Right cardiac atrium (tissue), 5 donors: ENCODE data around the gene PMPCA. TPM values are rescaled to one million over a fixed set of nuclear protein-coding genes. Genes with fewer than 3 reads are reported as not detected.

Experiments
- ATAC-seq, 2 donors: fragments of 200-7000 bp; cut with Tn5 transposase; one replicate each; pipeline versions ENCODE4 v1.8.0 to v1.9.1; 2020; ENCODE audit warnings: moderate library complexity in 2 of 2, mild to moderate bottlenecking in 1 of 2
- DNase-seq, 3 donors: peaks; one replicate each; pipeline ENCODE4 v3.0.0-alpha.2; 2020
- H3K27ac ChIP-seq: one replicate; pipeline ENCODE4 v1.5.1; 2013; ENCODE audit warnings: mild to moderate bottlenecking, low read length, control low read depth, moderate library complexity
- H3K27me3 ChIP-seq: one replicate; pipeline ENCODE4 v1.6.1; 2013; ENCODE audit not compliant: control insufficient read depth, insufficient read depth
- H3K4me1 ChIP-seq: one replicate; pipeline ENCODE4 v1.6.1; 2013; ENCODE audit warnings: low read length; ENCODE audit not compliant: control insufficient read depth, insufficient read depth
- H3K4me3 ChIP-seq: one replicate; pipeline ENCODE4 v1.5.1; 2013; ENCODE audit warnings: low read length, control low read depth
- H3K9me3 ChIP-seq: one replicate; pipeline ENCODE4 v1.6.1; 2013; ENCODE audit warnings: low read length; ENCODE audit not compliant: control insufficient read depth
- WGBS: extraction: QIAGEN DNeasy Blood & Tissue Kit; methylation state at CpG from one replicate; pipeline ENCODE4 v1.1.7; 2013; 5-methylcytosine and 5-hydroxymethylcytosine counted together
- intact Hi-C, 4 donors: fragments of 100-400 bp; cut with DNase I; formaldehyde crosslinking; loops; one replicate each; pipeline versions ENCODE4 v1.11.0 to v1.14.0; 2022 to 2023
- polyA plus RNA-seq: library from polyadenylated mRNA; stranded (reverse); fragments of 200-250 nt; gene quantifications from one replicate; pipeline ENCODE4 v1.2.3, GENCODE V29; 2013
- total RNA-seq, 4 donors: library from RNA; stranded (reverse); fragmentation: NEBNext Ultra II Directional; extraction: Animal tissue kit (Norgen Biotek cat#: 25700); gene quantifications; one replicate each; pipeline ENCODE4 v1.2.1, GENCODE V29; 2021
- donor health status: healthy with polysubstance abuse.
- donor health status: DM: no; HTN: yes; CAD: no.
- donor health status: DM: no; HTN: no; CAD: no.
- donor health status: DM: no; HTN: yes; CAD: no; lungs with severe emphysema.
- donor health status: DM: yes; HTN: yes; CAD: no.

PMPCA gene
- total and polyA plus RNA-seq, 5 donors: 50.8 to 63.4 (median 57.5) TPM

GRCh38 chr9:136385015-136385414 is 25.4 kb upstream of the PMPCA start:
- intact Hi-C loops: no loop called here
- no peak overlapping the region for H3K27ac ChIP-seq
- no peak overlapping the region for H3K4me3 ChIP-seq
- no peaks in the 10 kb centered on the region for H3K4me1 ChIP-seq
- H3K9me3 ChIP-seq: no peaks in the 10 kb centered on the region
- H3K27me3 ChIP-seq: no peaks in the 10 kb centered on the region
- ATAC-seq (no peak), DNase-seq (no peak)
- 90% methylated on average over 11 of the region's 11 CpGs for WGBS

GRCh38 chr9:136386018-136386417 is 24.4 kb upstream of the PMPCA start:
- 91% methylated on average over 13 of the region's 13 CpGs for WGBS
- Histone ChIP-seq H3K9me3 (no peaks in the 10 kb centered on the region), H3K27me3 (no peaks in the 10 kb centered on the region), H3K4me1 (no peaks in the 10 kb centered on the region), H3K27ac (no peak overlapping the region), H3K4me3 (no peak overlapping the region)
- ATAC-seq (no peak), DNase-seq (no peak)
- intact Hi-C loops: no loop called here

DNA sequence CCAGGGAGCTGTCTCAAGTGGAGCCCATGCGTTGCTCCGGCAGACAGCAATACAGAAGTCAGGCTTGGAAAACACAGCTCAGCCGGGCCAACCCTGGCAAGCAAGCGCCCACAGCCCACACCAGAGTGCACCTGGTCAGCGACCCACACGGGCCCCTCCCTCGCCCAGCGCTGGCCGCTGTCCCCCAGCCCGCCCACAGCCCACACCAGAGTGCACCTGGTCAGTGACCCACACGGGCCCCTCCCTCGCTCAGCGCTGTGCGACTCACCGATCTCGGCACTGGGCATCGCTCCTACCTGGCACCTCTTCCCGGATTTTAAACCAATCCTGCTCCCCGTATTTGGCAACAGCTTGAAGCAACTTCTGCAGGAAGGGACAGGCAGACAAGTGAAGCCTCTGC is 23.2 kb upstream of the PMPCA start:
- Histone ChIP-seq H3K4me1 (no peaks in the 10 kb centered on the region), H3K9me3 (no peaks in the 10 kb centered on the region), H3K27ac (no peak overlapping the region), H3K27me3 (no peaks in the 10 kb centered on the region), H3K4me3 (no peak overlapping the region)
- peak in 1 of 3 donors; percentile 37 for DNase-seq
- WGBS: 95% methylated on average over 19 of the region's 19 CpGs
- peak in 1 of 2 donors; percentile 21 for ATAC-seq
- intact Hi-C loops: no loop called here

- 85% methylated on average over 14 of the region's 14 CpGs for WGBS
Observed at GRCh38 chr9:136389396-136389795, 21.1 kb upstream of the PMPCA start.

DNA sequence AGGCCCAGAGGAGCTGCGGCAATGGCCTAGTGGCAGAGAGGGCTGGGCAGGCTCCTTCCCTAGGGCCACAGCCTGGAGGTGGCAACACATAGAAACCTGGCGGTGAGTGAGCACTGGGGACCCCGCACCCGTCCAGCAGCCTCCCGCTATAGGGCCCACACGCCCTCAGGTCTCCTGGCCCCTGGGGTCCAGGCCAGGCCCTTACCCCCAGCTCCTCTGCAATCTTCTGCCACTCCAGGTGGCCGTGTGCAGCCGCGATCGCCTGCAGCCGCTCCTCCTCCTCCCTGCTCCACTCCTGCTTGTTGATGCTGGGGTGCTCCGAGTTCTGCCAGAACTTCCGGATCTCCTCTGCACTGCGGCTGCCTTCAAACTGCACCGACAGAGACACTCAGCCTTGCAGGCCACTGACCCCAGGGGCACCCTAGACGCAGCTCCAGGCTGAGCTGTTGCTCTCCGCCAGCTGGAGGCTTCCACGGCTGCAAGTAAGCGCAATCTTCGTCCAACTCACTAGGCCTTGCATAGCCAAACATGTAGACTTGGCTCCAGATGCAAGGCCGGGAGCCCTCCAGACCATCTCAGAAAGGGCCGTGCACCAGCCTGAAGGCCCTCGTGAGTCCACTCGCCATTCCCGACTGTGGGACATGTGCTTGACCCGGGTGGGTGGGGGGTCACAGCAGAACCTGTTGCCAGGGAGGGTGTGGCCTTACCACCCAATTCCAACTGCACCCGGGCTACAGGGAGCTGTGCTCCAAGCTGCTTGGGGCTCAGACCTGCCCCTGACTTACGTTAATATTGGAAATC is 18.5 kb upstream of the PMPCA start:
- no peak overlapping the region for H3K27ac ChIP-seq
- no peak overlapping the region for H3K4me3 ChIP-seq
- ATAC-seq (no peak), DNase-seq (peak in 1 of 3 donors; percentile 50)
- H3K27me3 ChIP-seq: no peaks in the 10 kb centered on the region
- no peaks in the 10 kb centered on the region for H3K4me1 ChIP-seq
- H3K9me3 ChIP-seq: no peaks in the 10 kb centered on the region
- intact Hi-C loops: no loop called here
- WGBS: 90% methylated on average over 28 of the region's 28 CpGs

More at GRCh38 chr9:136389396-136389795, 21.1 kb upstream of the PMPCA start:
- H3K27me3 ChIP-seq: no peaks in the 10 kb centered on the region
- no peak overlapping the region for H3K27ac ChIP-seq
- no peak overlapping the region for H3K4me3 ChIP-seq
- intact Hi-C loops: no loop called here
- H3K9me3 ChIP-seq: no peaks in the 10 kb centered on the region
- ATAC-seq (no peak), DNase-seq (peak in 1 of 3 donors; percentile 36)
- H3K4me1 ChIP-seq: no peaks in the 10 kb centered on the region

- intact Hi-C loops: no loop called here
- H3K27ac ChIP-seq: no peak overlapping the region
- H3K4me1 ChIP-seq: no peaks in the 10 kb centered on the region
- DNase-seq (peak; percentile 16 to 50 (median 46)), ATAC-seq (no peak)
- H3K9me3 ChIP-seq: no peaks in the 10 kb centered on the region
- no peaks in the 10 kb centered on the region for H3K27me3 ChIP-seq
- H3K4me3 ChIP-seq: no peak overlapping the region
- WGBS: 79% methylated on average over 21 of the region's 21 CpGs
Observed at GRCh38 chr9:136392538-136393449, 17.7 kb upstream of the PMPCA start.

GRCh38 chr9:136393531-136393930 is 16.9 kb upstream of the PMPCA start:
- no peak for ATAC-seq
- Histone ChIP-seq H3K9me3 (no peaks in the 10 kb centered on the region), H3K4me3 (no peak overlapping the region), H3K27ac (no peak overlapping the region), H3K4me1 (no peaks in the 10 kb centered on the region), H3K27me3 (no peaks in the 10 kb centered on the region)
- peak in 2 of 3 donors; percentile 7 to 48 for DNase-seq
- intact Hi-C loops: no loop called here
- WGBS: 87% methylated on average over 17 of the region's 17 CpGs

DNA sequence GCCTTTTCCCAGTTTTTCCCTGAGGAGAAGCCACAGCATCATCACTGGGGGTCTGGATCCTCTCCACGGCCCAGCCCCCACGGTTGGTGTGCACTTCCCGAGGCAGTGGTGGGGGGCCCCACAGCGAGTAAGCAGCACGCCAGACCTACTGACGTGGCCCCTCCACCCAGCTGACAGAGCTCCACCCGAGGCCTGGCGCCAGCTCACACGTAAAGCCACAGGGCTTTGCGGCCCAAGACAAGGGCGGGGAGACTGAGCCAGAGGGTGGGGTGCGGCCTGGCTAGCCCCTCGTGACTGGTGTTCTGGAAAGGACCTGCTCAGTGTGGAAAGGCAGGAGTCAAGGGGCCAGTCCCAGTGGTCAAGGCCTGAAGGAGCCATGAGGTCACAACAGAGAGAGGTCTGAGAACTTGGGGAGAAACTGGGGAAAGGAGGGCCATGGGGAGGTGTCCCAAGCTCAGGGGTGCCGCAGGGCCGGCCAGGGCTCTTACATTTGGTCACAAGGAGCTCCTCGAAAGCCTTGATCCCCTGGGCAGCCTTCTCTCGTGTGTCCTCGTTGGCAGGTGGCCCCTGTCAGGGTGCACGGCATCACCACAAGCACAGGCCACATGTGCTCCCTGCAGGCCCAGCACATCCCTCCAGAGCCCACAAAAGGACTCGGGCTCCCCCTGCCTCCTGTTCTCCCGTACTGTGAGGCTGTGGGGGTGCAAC is 16.0 kb upstream of the PMPCA start:
- H3K4me1 ChIP-seq: no peaks in the 10 kb centered on the region
- H3K9me3 ChIP-seq: no peaks in the 10 kb centered on the region
- intact Hi-C loops: no loop called here
- ATAC-seq (no peak), DNase-seq (peak in 2 of 3 donors; percentile 17 to 36)
- no peak overlapping the region for H3K27ac ChIP-seq
- no peak overlapping the region for H3K4me3 ChIP-seq
- no peaks in the 10 kb centered on the region for H3K27me3 ChIP-seq
- 94% methylated on average over 21 of the region's 21 CpGs for WGBS

DNA sequence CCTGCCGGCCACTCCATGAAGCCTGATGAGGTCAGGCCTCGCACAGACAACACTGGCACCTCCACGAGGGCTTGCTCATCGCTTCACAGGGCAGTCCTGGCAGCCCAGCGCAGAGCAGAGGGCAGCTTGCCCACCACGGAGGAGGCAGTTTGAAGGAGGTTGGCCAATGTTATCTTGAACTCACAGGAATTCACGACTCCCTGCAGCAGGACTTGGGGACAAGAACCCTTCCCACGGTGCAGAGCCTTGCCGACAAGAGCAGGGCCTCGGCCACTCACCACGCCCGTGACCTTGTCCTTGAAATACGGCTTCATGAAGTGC is 15.5 kb upstream of the PMPCA start:
- intact Hi-C loops: no loop called here
- WGBS: 92% methylated on average over 13 of the region's 13 CpGs
- Histone ChIP-seq H3K27me3 (no peaks in the 10 kb centered on the region), H3K4me1 (no peaks in the 10 kb centered on the region), H3K27ac (no peak overlapping the region), H3K9me3 (no peaks in the 10 kb centered on the region), H3K4me3 (no peak overlapping the region)
- ATAC-seq (no peak), DNase-seq (peak in 1 of 3 donors; percentile 18)

DNA sequence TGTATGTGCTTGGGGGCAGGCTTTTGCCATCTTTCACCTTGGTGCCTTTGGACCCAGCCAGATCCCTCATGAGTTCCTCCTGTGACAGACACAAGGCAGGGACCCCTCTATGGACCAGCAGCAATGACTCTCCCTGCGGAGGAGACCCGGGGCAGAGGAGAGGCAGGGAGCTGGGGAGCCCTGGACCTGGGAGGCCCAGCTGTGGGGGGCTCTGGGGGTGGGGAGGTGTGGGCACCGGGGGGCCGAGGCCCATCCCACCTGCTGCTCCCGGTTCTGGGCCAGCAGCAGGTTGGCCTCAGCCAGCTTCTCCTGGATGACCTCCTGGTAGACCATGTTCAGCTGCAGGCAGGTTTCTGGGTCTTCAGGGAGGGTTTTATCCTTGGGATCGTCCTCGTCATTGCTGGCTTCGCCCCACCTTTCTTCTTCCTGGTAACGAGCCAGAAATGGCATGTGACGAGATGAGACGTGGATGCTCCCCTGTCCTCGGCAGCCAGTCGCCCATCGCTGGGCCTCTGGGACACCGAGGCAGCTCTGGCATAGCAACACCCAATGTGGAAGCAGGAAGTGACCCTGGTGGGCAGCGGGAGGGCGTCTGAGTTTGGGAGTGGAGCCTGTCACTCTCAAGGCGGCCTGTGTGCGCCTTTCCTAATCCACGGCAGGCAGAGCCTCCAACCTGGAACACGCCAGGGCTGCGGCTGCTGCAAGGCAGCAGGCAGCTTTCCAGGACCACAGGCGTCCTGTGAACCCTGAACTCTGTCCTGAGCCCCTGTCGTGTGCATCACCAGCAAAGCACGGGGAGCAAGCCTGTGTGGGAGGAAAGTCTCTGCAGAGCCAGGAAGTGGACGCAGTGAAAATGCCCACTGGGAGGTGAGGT is 14.9 kb upstream of the PMPCA start:
- intact Hi-C loops: no loop called here
- WGBS: 87% methylated on average over 26 of the region's 26 CpGs

More for the DNA sequence above, 14.9 kb upstream of the PMPCA start:
- Histone ChIP-seq H3K4me1 (no peaks in the 10 kb centered on the region), H3K27me3 (no peaks in the 10 kb centered on the region), H3K9me3 (no peaks in the 10 kb centered on the region), H3K27ac (no peak overlapping the region), H3K4me3 (no peak overlapping the region)
- peak in 2 of 3 donors; percentile 28 to 54 for DNase-seq
- ATAC-seq: no peak
